SKM-1 (cell line): ENCODE results near the gene MCF2L.

Source experiments
- DNase-seq: peaks from one replicate; lab custom pipeline; 2025; ENCODE audit not compliant: unreplicated experiment; lab: John Stamatoyannopoulos, UW

The MCF2L gene

DNA sequence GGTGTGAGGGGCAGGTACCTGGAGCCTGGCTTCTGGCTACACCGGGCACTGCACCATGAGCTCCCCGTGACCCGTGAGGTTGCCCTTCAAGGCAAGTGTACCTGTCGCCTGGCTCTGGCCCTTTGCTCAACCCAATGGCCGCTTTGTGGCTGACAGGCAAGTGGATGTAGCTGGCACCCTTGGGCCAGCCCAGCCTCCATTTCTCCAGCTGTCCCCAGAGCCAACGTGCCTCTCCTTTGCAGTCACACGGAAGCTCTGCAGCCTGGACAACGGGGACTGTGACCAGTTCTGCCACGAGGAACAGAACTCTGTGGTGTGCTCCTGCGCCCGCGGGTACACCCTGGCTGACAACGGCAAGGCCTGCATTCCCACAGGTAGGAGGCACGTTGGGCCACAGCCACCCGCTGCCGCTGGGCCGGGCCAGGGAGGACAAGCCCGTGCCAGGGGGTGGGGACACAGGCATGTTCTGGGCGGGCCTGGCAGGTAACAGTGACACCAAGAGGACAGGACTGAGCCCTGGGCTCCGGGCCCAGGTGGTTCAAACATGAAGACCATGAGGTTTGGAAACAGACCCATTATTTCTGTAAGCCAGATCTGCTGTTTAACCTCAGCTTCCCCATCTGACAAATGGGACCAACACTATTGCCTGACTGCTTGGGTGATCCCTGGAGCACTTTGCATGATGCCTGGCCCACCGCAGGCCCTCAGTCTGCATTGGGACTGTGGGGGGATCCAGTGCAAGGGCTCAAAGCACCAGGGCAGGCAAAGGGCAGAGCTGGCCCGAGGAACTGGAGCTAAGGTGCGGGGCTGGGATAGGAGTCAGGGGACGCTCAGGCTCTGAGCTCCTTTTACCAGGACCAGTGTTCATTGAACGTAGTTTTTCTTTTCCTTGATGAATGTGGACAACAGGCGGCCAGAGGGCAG, 171.9 kb downstream of the MCF2L start:
- DNase-seq: no peak

GRCh38 chr13:113141601-113141970, 172.6 kb downstream of the MCF2L start:
- no peak for DNase-seq

DNA sequence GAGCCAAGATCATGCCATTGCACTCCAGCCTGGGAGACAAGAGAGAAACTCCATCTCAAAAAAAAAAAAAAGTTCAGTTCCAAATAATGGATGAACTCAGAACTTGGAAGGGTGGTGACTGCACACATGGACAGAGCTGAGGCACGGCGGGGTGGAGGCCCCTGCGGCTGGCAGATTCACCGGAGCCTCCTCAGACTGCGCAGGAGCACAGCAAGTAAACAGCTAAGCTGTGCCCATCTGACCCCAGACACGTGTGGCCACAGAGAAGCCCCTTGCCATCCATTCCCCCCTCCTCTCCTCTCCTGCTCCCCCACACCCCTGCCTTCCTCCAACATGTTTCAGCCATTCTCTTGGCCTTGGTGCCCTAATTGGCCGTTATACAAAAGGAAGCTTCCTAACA, 173.9 kb downstream of the MCF2L start:
- no peak for DNase-seq

DNA sequence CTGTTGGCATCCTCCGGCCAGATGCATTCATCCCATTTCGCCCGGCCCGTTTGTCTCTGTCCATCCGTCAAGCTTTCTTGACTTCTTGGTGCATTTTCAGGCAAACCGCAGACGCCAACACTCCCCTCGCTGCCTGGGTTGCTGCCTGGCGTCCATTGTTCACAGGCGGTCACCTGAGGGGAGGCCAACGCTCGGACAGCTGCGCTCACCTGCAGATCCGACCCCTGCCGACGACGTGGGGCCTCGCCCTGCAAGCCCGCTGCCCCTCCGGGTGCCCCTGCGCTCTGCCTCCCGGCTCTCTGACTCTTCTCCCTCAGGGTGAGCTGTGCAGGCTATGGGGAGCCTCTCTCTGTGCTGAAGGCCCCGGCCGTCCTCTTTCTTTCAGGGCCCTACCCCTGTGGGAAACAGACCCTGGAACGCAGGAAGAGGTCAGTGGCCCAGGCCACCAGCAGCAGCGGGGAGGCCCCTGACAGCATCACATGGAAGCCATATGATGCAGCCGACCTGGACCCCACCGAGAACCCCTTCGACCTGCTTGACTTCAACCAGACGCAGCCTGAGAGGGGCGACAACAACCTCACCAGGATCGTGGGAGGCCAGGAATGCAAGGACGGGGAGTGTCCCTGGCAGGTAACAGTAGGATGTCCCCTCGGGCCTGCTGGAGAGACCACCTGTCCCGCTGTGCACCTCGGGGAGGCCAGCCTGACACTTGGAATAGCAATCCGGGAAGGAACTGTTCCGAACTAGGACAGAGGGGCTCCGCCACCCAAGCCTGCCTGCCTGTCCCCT, 174.6 kb downstream of the MCF2L start:
- DNase-seq: no peak

GRCh38 chr13:113144255-113144629, 175.2 kb downstream of the MCF2L start:
- DNase-seq: no peak

- no peak for DNase-seq
Measured at GRCh38 chr13:113145496-113145895, 176.5 kb downstream of the MCF2L start.

DNA sequence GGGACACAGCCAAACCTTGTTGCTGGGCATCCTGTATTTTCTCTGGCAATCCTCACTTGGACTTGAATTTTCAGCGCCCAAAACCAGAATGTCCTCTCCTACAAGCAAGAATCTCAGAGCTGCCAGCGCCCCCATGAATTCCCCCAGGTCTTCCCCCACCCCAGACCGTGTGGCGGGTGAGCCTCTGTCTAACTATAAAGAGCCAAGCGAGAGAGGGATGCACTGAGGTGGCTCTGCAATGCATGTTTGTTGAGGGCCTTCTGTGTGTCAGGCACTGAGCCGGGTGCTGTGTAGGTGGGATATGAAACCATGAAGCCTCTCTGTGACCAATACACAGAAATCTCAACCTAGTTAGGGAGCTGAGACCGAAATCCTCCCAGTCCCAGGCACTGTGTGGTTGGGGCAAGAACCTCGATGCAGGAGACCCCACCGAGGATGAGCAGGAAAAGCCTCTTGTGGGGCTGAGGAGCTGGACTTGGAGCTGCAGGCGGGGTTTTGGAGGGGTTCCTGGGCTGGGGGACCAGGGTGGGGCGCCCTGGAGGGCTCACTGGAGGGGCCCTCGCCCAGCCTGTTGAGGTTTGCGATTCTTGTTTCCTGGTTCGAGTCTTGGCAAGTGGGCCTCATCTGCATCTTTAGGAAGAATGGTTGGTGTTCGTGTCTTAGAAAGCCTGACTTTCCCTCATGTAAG, 177.0 kb downstream of the MCF2L start:
- no peak for DNase-seq

GRCh38 chr13:113146750-113147149, 177.7 kb downstream of the MCF2L start:
- DNase-seq: no peak

- no peak for DNase-seq
Measured at GRCh38 chr13:113147206-113147605, 178.2 kb downstream of the MCF2L start.

- DNase-seq: no peak
Measured at GRCh38 chr13:113148407-113148806, 179.4 kb downstream of the MCF2L start.

- no peak for DNase-seq
Measured at GRCh38 chr13:113148940-113149503, 180.0 kb downstream of the MCF2L start.
